HG03280 (cell line): ENCODE measurements around the gene EEF1A2.

ENCODE experiments used
- ATAC-seq: cut with Tn5 transposase; IDR thresholded peaks from one replicate; pipeline ENCODE4 v1.9.1; 2021; ENCODE audit warnings: mild to moderate bottlenecking, moderate library complexity; ENCODE audit not compliant: unreplicated experiment

The EEF1A2 gene

DNA sequence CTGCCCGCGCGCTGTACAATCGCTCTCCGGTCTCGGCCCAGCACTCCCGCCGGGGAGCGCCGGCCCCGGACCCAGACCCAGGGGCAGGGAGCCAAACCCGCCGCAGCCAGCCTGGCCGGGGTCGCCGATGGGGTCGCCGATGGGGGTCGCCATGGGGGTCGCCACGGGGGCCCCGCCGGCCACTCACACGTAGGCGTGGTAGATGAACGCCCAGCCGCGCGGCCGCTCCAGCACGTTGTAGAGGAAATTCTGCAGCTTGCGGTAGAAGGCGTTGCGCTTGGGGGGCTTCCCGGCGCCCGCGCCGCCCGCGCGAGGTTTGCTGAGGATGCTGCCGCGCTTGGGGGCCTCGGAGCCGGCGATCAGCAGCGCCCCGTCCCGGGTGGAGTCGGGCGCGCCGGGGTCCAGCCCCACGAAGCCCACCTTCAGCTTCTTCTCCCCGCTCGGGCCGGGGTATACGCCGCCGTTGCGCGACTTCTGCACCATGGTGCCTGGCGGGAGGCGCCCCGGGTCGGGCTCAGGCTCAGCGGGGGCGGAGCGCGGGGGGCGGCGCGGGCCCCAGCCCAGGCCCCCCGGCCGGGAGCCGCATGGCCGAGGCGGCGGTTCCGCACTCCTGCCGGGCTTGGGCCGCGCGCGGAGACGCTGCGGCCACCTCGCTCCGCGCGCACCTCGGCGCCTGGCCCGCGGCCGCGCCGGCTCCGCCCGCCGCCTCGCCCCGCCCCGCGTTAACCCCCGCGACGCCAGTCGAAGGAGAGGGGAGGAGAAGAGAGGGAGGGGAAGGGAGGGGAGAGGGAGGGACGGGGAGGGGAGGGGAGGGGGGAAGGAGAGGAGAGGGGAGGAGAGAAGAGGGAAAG lies 26.7 kb downstream of the EEF1A2 start, which contains the start of gene KCNQ2:
Gene KCNQ2, minus strand, starts transcription at position 675 of the 851 bp plus-strand sequence. Its CDS starts 192 bp downstream, at position 483.
- no peak for ATAC-seq

DNA sequence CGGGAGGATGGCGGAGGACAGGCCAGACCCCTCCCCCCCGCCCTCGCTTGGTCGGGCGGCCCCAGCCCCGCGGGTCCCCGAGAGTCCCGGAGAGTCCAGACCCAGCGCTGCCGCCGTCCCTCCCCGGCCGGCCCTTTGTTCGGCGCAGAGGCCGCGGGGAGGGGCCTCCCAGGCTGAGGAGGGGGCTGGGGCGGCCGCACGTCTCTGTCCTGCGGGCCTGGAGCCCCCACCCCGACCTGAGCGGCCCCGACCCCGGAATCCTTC lies 27.2 kb downstream of the EEF1A2 start:
- no peak for ATAC-seq

DNA sequence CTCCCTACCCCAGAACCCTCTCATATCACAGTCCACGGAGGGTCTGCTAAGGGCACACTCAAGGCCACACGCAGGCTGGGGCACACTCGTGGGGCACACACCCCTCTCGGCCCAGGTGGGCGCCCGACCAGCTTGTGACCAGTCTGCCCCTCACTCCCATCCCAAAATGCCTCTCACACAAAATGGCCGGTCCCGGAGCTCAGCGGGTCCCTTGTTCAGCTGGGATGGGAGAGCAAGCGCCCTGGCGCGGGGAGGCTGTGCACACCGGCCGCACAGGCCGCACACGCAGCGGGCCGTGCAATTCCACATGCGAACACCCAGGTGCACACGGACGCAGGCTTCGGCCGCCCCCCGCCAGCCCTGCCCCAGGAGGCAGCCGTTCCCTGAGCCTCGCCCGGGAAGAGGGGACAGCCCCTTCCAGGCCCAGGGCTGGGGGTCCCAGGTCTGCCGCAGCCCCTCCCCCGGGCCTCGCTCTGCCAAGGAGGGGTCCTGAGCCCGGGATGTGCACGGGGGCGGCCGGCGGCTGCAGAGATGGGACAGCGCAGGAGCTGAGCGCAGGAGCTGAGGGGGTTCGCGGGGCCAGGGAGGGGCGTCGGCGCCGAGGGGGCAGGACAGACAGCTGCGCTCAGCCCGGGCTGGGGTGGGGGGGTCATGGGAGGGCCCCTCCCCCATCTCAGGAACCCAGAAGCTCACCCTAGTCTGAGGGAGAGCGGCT lies 27.7 kb downstream of the EEF1A2 start:
- no peak for ATAC-seq

DNA sequence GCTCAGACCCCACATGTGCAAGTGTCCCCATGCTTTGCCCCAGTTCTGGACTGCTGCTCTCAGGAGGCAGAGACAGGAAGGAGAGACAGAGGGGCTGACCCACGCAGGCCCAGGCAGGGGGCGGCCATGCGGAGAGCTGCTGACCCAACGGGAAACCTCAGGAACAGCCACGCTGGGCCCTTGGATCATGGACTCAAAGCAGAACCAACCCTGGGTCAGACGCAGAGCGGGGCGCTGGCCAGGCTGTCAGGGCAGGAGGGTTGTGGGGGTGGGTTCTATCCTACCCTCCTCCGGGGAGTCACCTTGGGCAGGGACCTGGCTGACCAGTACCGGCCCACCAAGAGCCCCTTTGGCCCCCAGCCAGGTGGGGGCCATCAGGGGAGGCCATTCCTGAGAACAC lies 28.5 kb downstream of the EEF1A2 start:
- no peak for ATAC-seq

DNA sequence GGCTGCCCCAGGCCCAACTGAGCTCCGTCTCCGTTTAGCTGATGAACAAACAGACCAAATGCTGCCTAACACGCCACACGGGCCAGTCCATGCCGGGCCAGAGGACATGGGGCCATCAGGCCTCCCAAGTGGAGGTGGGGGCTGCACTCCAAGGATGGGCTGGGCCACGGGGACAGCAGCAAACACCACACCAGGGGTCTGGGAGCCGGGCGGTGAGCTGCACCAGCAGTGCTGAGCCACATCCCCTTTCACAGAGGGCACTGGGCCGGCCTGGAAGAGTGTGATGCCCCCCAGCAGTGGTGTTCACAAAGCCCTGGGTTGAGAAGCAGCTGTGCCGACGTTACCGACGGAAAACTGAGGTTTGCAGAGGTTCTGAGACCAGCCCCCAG lies 29.2 kb downstream of the EEF1A2 start:
- ATAC-seq: no peak

DNA sequence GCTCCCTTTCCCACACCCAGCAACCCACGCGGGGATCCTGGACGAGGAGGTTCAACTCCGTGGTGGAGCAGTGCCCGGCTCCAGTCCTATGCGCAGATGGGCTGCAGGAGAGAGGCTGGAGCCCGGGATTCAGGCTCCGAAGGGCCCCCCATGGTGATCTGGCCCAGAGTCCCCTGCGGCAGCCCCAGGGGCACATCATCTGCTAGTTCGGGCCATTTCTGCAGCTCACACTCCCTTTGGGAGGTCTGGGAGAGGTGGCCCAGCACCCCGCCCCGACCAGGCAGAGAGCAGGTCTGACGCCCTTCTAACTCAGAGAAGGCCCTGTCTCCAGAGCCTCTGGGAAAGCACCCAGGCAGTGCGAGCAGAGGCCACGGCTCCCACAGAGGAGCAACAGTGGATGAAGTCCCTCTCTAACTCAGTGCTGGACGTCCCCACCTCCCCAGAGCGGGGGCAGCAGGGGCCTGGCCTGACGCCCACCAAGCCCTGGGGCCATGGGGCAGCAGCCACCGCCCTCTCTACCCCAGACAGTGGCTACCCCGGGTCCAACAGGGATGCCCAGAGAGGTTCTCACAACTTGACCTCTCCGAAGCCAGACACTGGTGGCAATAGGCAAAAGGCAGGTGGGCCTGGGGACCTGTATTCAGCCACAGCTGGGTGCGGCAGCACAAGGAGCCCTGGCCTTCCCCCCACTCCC lies 29.7 kb downstream of the EEF1A2 start:
- ATAC-seq: no peak

DNA sequence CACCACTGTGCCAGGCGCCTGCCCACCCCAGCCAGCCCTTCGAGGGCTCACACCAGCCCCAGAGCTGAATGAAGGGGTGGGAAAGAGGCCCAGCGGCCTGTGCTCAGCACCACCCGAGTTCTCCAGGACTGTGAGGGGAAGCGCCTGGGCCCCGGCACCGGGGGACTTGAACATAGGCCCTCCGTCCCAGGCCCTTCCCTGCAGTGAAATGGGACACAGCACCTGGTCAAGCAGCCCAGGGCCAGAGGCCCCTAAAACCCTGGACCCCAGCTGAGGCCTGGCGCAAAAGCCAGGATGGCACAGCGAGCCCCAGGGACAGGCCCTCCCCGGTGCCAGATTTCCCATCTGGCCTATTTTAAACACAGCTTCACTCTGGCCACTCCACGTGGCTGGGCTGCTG lies 30.5 kb downstream of the EEF1A2 start:
- no peak for ATAC-seq

DNA sequence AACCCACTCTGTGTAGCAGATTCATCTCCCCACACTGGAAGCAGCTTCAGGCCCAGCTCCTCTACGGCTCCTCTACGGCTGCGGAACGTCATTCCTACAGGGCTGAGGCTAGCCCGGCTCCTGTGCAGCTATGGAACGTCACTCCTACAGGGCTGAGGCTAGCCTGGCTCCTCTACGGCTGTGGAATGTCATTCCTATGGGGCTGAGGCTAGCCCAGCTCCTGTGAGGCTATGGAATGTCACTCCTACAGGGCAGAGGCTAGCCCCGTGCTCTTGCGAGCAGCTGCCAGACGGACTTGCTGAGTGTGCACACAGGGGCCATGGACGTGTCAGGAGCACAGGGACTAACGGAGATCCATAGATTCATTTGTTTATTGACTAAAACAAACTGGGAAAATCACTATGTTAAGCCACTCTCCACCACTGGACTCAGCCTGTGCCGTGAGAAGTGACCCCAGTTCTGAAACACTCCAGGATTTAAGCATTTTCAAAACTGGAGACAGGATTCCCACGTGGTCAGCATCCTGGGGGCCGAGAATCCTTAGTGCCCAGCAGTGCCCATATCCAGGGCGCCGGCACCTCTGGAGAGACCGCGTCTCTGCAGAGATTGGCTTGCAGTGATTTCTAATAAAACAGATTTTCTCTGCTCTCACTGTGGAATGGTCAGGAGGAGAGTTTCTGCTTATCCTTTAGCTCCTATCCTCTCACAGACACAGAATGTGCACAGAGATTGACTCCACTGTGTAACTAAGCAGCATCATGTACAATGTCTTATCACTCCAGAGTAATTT lies 31.4 kb downstream of the EEF1A2 start:
- no peak for ATAC-seq

DNA sequence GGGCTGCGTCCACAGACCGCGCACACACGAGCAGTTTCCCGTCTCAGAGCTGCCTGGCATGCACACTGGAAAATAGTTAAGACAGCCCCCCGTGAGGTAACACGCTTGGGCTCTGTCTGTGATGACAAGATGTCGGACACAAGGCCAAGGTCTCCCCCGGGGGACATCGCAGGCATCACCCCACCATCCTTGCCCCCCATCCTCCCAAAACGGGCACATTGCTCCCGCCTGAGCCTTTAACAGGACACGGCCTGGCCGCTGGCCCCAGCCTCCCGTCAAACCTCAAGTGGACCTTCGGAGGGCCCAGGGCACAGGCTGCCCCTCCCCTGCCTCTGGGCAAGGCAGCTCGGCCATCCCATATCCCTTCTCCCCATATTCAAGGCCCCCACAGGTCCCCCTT lies 32.0 kb downstream of the EEF1A2 start:
- ATAC-seq: no peak

DNA sequence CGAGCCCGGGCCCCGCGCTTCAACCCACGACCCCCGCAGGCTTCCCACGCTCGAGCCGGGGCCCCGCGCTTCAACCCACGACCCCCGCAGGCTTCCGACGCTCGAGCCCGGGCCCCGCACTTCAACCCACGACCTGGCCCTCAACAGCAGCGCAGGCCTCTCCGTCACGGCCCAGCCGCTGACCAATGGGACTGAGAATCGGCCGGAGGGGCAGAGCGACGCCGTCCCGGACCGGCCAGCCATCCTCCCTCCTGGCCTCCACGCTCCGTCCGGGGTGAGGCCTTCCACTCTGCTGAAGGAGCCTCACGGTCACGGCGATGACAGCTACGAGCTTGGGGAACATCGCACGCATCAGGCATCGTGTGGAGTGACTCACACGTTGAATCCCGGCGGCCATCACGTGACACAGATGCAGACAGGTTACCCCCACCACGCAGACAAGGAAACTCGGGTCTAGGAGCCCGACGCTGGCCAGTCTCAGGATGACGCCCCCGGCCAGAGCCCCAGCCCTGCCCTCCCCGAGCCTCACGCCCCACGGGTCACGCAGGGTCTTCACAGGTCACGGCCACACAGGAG lies 32.5 kb downstream of the EEF1A2 start:
- no peak for ATAC-seq

DNA sequence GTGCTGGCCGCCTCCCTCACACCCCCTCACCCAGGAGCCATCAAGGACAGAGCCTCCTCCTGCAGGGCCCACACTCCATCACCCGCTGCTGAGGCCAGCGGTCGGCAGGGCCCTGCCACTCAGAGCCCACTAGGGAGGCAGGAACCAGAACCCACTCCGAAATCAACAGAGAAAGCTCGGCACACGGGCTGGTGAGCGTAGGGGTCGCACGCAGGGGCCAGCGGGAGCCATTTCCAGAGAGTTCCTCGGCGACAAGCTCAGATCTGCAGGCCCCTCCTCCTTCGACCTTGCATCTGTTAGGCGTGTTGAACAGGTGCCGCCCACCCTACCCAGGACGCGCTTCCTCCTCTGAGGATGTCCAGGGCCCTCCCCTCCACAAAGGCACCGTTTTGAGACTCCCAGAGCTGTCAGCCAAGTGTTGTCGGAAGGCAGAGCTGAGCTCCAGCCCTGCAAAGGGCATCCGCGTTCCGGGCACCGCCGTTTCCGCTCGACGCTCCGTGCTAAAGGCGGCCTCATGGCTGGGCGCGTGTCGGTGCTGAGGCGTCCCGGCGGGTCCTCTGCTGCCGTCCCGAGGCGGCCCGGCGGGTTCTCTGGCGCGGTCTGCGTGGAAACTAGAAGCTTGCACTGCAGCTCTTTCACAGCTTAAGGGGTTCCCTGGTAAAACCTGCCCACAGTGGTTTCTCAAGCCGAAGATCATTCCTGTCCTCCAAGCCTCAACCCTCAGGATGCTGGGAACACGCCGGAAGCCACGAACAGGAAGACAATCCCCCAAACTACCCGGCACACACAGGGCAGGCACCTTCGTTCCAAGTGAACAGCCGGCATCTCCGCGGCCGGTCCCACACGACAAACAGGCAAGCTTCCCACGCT lies 33.3 kb downstream of the EEF1A2 start:
- no peak for ATAC-seq

DNA sequence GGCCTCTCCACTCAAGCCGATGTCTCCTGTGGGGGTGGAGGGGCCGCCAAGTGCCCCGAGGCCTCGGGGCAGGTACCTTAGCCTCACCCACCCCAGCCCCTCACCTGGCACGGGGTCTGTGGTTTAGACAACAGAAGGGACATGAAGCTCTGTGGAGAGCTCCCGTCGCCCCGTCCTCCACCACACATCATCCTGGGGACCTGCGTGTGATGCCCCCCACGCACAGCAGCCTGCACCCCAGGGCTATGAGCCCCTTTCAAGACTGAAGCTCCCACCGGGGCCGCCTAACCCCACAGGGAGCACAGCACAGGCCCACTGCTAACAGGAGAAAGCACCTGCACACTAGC lies 34.6 kb downstream of the EEF1A2 start:
- no peak for ATAC-seq

DNA sequence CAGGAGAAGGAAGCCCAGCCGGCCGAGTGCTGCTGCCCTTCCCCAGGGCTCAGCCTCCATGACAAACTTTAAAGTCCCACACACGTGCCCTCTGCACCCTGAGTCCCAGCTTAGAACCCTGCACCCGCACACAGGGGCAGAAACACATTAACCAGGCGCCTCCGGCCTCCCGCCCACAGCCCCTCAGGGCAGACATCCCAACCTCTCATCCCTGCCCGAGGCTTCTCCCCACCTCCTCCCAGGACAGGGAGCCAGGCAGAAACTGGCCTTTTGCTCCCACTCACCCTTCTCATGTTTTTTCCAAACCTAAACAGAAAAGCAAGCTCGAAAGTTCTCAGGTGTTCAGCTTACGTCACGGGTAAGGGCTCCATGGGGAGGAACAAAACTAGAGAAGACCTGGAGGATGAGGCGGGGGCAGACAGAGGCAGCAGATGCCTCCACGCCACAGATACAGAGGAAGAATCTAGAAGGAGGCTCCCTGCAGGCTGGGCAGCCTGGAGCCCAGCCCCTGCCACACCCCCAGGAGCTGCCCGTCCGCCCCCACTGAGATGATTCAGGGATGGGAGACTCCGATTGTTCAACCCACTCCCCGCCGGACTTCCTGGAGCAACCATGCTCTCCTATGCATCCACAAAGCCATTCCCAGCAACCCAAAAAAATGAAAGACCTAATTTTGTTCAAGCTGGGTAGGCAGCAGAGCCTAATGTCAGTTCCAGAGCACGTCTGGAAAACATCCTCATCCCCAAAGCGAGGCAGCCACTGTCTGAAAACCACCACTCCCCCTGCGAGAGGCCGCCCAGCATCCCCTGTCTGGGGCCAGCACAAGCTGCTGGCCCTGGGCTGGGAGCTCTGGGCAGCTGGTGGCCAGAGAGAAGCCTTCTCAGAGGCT lies 35.2 kb downstream of the EEF1A2 start:
- ATAC-seq: no peak

DNA sequence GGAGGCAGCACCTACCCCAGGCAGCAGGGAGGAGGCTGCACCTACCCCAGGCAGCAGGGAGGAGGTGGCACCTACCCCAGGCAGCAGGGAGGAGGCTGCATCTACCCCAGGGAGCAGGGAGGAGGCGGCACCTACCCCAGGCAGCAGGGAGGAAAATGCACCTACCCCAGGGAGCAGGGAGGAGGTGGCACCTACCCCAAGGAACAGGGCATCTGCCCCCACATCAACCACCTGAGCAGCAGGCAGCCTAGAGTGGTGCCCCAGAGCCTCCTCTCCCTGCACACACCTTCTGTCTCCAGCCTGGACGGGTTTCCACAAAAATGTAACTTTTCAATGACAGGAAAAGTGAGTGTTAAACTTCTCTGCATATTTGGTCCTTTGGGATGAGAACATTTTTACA lies 36.6 kb downstream of the EEF1A2 start:
- no peak for ATAC-seq

DNA sequence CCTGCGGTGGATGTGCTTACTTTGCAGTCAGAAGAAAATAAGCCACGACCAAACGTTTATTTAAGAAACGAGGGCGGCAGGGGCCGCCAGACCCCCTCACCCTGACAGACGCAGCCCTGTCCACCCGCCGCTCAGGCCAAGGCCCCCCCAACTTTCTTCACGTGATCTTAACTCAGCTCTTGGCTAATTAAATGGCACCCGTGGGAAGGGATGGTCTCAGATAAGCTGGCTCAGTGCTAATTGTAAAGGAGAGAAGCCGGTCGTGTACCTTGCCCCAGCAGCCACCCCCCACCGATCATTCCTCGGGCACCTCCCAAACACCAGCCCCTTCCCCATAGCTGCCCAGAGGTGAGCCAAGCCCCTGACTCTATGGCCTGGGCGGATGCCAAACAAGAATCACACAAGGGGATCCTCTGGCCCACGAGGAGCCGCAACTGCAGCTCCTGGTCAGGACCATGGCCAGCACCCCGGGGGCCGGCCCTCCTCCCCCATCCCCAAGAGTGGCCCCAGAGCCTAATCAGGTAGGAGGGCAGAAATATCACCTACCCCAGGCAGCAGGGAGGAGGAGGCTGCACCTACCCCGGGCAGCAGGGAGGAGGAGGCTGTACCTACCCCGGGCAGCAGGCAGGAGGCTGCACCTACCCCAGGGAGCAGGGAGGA lies 37.6 kb downstream of the EEF1A2 start:
- ATAC-seq: no peak

DNA sequence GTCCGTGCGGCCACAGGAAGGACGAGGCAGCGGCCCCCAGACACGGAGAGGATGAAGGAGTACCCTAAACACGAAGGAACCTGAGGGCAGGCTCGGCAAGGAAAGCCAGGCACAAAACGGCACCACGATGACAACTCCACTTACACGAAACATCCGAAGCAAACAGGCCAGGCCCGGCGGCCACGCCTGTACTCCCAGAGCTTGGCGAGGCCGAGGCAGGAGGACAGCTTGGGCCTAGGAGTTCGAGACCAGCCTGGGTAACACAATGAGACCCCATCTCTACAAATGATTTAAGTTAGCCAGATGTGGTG lies 39.9 kb downstream of the EEF1A2 start:
- ATAC-seq: no peak

DNA sequence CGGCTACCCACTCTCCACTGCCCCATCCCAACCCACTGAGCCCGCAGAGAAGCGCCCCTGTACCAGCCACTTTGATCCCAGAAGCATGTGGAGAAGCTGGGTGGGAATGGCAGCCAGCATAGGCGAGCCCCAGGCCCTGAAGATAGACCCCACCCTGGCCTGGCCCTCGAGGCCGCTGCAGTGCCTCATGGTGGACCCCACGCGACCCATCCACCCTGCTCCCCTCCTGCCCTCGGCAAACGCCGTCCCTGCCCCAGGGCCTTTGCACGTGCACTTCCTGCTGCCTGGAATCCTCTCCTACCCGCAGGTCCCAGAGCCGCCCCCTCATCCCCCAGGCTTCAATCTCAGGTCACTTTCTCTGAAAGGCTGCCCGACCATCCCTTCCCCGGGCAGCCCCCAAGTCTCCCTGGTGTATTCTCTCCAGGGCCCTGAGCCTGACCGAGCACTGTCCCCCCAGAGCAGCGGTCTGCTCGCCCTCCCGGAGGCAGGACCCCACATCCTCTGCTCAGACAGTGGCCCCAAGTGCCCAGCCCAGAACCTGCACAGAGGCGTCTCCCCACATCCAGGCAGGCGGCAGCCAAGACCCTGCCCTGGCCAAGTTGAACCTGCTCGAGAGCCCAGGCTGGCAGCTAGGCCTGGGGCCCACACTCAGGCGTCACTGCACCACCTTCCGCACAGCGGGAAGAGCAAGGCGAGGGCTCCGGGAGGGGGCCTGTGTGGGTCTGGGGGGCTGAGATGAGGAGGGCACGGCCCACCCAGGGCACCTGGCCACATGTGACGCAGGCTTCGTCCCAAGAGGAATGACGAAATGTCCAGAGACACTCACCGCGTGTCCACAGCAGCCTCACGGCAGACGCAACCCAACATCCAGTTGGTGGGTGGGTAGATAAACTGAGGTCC lies 40.5 kb downstream of the EEF1A2 start:
- ATAC-seq: no peak

DNA sequence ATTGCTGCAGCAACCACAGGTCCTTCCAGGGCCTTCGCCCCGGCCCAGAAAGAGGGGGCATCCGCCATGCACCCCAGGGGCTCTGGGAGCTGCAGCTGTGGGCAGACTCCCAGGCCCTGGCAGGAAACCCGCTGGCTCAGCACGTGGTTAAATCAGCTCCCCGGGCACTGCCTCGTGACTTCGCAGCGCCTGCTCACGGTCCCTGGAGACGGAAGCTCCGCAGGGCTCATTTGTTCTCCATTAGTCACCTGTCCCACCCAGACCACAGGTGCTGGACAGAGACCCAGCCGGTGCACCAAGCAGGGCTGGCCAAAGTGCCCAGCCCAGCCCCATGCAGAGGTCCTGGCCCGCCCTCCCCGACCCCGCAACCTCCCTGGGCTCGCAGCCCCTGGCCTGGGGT lies 41.1 kb downstream of the EEF1A2 start:
- no peak for ATAC-seq
